Mammary epithelial cell (primary cell): ENCODE measurements around the gene MAPT.

Experiments
- EZH2 ChIP-seq: IDR thresholded peaks from 2 replicates; pipeline ENCODE4 v1.6.1; 2012; ENCODE audit warnings: low read length, inconsistent platforms, borderline replicate concordance
- TF ChIP-seq, protein P1 (sequence below), 2 donors: IDR thresholded peaks in 1 of 2; conservative IDR thresholded peaks in 1 of 2; 2 replicates each; pipeline ENCODE4 v1.5.1; 2011 to 2012; ENCODE audit warnings: inconsistent platforms in 2 of 2, low read length in 2 of 2, mild to moderate bottlenecking in 2 of 2, control low read depth in 1 of 2, low read depth in 1 of 2; ENCODE audit not compliant: insufficient read depth in 1 of 2; ENCODE audit errors: extremely low read depth in 1 of 2

DNA sequence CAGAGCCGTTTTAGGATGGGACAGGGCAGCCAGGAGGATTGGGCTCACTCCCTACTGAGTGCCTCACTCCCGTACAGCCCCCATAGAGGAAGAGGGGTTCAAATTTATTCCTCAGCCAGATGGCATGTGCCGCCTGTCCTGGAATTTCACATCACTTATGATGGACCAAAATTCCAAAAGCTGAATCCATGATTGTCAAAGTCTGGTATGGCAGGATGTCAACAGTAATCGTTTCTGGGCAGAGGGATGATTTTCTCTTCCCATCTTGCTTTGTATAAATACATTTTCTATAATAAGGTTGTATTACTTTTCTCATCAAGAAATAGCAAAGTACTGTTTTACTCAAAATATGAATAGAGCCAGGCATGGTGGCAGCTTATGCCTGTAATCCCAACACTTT lies 66.0 kb downstream of the MAPT start:
- TF ChIP-seq, protein P1, sequence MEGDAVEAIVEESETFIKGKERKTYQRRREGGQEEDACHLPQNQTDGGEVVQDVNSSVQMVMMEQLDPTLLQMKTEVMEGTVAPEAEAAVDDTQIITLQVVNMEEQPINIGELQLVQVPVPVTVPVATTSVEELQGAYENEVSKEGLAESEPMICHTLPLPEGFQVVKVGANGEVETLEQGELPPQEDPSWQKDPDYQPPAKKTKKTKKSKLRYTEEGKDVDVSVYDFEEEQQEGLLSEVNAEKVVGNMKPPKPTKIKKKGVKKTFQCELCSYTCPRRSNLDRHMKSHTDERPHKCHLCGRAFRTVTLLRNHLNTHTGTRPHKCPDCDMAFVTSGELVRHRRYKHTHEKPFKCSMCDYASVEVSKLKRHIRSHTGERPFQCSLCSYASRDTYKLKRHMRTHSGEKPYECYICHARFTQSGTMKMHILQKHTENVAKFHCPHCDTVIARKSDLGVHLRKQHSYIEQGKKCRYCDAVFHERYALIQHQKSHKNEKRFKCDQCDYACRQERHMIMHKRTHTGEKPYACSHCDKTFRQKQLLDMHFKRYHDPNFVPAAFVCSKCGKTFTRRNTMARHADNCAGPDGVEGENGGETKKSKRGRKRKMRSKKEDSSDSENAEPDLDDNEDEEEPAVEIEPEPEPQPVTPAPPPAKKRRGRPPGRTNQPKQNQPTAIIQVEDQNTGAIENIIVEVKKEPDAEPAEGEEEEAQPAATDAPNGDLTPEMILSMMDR (conservative IDR thresholded peaks at IDR 0.05 in 1 of 2, IDR thresholded peaks at IDR 0.05 in 1 of 2; ENCODE audit: extremely low read depth in 1 of 2, insufficient read depth in 1 of 2, low read depth in 1 of 2, low read length in 2 of 2): no peak
- no peak for TF ChIP-seq EZH2
